GM20431 (cell line): ENCODE data around the gene ZNF438.
"Not testable (repeated sequence)": the region's sequence is repeated elsewhere in the genome, so short reads cannot be mapped to it uniquely, and the experiment has no call there.

Experiments used
- in situ Hi-C: fragments of 300-500 bp; cut with MseI, MboI; formaldehyde crosslinking; loops from one replicate; pipeline ENCODE4 v1.15.0; 2020; ENCODE audit warnings: low sequenced_read_pairs; ENCODE audit not compliant: unreplicated experiment

Gene ZNF438, protein sequence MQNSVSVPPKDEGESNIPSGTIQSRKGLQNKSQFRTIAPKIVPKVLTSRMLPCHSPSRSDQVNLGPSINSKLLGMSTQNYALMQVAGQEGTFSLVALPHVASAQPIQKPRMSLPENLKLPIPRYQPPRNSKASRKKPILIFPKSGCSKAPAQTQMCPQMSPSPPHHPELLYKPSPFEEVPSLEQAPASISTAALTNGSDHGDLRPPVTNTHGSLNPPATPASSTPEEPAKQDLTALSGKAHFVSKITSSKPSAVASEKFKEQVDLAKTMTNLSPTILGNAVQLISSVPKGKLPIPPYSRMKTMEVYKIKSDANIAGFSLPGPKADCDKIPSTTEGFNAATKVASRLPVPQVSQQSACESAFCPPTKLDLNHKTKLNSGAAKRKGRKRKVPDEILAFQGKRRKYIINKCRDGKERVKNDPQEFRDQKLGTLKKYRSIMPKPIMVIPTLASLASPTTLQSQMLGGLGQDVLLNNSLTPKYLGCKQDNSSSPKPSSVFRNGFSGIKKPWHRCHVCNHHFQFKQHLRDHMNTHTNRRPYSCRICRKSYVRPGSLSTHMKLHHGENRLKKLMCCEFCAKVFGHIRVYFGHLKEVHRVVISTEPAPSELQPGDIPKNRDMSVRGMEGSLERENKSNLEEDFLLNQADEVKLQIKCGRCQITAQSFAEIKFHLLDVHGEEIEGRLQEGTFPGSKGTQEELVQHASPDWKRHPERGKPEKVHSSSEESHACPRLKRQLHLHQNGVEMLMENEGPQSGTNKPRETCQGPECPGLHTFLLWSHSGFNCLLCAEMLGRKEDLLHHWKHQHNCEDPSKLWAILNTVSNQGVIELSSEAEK

DNA sequence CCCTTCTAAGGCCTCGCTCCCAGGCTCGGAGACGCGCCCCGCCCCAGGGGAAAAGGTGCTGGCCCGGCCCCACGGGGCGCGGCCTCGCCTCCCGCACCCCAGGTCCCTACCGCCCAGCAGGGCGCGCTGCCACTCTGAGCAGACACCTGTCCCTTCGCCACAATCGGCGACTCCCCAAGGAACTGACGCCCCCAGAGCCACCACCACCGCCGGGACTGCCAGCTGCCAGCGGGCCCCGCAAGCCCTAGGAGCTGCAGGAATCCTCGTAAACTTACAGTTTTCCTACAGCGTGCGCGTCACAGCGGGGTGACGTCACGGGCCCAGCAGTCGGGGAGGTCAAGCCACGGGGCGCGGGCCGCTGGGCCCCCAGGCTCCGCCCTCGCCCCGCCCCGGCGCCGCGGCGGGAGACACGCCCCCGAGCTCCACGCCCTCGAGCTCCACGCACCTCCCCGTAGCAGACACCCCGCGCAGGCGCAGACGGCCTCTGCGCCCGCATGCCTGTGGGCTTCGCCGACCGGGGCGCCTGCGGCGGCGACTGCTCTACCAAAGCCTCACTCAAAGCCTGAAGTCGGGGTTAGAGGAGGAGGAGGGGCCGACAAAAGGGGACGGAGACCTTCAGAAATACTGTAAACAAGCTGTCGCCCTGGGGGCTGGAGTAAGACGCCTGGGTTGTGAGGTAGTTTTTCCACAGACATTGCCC is at the start of gene ZNF438:
Gene ZNF438 (minus strand): TSS at position 308 of the 700 bp plus-strand sequence. CDS start 154,831 bp downstream, outside the sequence.
- in situ Hi-C loops: no loop called here

DNA sequence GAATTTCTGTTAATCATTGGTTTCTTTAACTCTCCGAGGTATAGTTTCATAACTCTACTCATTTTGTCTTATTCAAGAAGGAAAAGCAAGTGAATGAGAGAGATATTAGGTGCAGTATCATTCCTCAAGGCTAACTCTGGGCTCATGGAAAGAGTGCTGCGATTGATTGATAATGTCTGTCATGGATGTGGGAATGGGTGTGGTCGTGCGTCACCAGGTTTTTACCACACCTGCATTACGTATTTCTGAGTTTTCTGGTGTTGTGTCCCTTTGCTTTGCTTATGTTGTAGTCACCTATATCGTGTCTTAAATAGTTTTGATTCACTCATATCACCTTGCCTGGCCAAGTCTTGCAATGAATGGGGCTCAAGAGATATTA is 44.9 kb upstream of the ZNF438 start:
- in situ Hi-C loops: loop anchor here (25.0 kb wide), 1 partner anchor 236 kb away; the partner anchor contains the start of gene ZEB1

DNA sequence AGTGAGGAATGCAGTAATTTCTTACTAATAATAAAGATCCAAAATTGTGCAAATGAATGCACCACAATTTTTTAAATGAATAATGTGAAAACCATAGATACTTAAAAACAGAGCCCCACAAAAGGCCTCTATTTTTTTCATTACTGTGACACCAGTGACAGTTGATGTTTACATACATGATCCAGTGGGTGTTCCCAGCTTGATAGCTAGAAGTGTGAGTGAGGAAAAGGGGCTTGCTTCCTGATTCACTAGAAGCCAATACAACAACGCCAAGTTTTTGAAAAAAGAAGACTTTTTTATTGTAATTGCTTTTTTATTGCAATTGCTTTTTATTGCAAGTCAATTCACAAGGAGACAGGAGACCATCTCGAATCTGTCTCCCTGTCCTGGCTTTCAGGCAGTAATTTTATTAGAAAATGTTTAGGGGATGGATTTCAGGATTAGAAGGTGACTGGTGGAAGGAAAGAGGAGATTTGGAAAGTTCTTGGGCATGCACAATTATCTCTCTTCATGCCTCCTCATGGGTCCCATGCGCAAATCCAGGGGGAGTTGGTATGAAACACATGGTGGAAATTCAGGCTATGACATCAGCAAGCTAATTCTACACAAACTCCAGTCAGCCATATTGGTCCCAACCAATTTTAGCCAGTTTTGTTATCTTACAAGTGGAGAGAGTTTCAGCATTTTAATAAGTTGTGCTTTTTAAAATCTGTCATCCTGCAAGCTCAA is 44.4 kb upstream of the ZNF438 start:
- in situ Hi-C loops: loop anchor here (25.0 kb wide), 1 partner anchor 236 kb away; the partner anchor contains the start of gene ZEB1

DNA sequence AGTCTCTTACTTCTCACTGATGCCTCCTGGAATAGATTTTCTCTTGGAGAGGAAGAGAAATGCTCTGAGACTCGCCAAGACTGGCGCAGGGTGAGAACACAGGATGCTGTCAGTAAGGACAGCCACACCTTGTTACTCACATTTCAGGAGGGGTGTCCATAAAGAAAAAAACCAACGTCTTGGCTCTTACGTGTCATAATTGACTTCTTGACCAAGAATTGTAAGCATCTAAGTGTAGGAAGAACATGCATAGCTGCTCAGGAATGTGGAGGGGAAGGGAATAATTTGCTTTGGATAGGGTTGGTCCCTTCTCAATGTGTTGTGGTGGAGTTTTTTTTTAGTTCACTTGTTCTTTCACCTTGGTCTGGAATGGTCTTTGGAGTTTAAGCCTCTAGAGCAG is 43.8 kb upstream of the ZNF438 start:
- in situ Hi-C loops: loop anchor here (25.0 kb wide), 1 partner anchor 237 kb away; the partner anchor contains the start of gene ZEB1

DNA sequence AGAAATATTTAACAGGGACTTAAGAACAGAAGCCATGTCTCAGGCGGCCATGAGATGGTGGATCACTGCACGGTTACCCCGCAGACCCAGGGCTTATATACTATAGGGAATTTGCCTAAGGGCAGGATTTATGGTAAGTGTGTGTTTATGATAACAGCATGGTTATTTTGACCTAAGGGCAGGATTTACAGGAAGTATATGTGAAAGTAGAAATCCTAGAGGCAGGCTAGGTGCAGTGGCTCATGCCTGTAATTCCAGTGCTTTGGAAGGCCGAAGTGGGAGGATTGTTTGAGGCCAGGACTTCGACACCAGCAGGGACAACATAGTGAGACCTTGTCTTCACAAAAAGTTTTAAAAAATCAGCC is 43.0 kb upstream of the ZNF438 start:
- in situ Hi-C loops: loop anchor here (25.0 kb wide), 1 partner anchor 238 kb away; the partner anchor contains the start of gene ZEB1

DNA sequence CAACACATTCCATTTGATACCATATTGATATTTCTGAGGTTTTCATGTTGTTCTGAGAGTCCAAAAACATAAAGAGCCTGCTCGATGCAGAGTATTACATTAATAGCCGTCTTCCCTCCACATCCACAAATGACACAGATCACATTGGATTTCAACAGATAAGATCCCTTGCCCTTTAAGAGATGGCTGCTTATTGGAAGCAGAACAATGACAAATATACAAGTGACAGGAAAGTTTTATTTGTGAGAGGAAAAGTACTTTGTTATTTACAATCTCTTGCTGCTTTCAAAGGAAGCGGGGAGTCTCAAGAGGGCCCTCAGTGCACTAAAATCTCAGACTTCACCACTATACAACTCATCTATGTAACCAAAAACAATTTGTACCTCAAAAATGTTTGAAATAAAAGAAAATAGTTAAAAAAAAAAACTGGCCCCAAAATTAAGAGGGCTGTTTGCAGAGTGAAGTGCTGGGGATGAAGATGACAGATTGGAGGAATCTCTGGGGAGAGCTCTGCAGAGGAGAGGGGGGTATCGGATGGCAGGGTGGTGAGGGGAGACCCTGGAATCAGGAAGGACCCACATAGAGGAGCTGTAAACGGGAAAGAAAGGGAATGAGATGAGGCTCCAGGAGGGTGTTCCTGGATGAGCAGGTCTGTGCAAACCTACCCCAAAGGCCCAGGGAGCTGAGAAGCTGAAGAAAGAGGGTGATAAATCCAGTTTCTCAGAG is 42.5 kb upstream of the ZNF438 start:
- in situ Hi-C loops: no loop called here

DNA sequence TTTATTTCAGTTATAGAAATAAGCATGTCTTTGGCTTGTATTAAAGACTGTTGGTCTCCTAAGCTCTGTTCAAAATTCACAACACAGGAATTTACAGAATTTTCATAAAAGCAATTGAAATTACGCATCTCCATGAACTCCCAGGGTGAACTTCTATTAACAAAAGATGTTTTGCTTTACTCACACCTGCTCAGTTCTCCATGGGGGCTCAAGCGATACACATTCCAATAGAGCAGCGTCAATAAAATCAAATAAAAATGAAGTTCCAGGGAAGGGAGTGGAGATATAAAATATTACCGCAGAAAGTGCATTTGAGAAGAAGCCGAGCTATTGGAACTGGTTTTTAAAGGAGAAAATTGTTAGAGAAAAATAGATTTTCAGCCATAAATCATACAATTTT is 41.5 kb upstream of the ZNF438 start:
- in situ Hi-C loops: no loop called here

DNA sequence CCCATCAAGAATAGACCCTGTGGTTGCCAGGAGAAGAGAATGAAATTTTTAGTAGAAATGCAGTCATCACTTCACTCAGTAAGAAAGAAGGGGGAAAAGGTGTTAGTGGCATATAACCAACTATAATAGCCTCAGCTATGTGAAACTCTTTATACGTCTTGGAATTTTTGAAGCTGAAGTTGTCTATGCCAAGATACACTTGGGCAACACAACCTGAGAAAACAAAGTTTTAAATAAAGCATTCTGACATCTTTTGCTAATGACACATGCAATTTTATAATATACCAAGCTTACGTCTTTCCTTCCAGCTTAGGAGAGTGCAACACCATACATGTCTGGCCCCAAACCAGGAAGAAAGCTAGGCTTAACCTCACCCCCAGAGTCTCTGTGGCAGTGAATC is 40.8 kb upstream of the ZNF438 start:
- in situ Hi-C loops: no loop called here

DNA sequence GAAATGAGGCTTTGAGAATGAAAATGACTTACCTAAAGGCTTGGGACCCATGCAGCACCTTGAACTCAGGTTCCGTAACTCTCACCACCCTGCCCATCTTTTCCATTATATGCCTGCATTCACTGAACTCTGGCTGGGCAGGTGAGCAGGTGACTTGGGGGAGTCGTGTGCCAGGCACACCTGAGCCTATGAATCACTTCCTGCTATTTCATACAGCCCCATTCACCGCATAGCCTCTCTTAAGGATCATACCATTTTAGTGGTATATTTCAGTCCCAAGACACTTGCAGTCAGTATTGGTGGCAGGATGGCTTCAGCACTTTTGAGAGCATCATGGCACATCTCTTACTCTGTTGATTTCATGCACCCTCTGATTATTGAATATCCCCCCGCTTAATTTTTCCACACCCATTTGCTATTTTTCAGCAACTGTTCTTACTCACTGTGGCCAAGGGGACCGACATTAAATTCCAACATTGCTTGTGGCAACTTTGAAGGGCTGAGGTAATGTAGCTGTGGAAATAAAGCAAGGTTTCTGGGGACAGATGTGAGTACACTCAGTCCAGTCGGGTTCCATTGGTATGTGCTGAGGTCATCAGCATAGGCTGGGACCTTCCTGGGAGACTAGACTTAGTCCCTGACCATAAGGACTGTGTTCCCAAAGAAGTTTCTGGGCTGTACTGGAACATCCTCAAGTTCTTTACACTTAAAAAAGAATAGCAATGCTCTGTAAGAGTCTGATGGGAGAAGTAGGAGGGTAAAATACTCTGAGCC is 39.8 kb upstream of the ZNF438 start:
- in situ Hi-C loops: no loop called here

DNA sequence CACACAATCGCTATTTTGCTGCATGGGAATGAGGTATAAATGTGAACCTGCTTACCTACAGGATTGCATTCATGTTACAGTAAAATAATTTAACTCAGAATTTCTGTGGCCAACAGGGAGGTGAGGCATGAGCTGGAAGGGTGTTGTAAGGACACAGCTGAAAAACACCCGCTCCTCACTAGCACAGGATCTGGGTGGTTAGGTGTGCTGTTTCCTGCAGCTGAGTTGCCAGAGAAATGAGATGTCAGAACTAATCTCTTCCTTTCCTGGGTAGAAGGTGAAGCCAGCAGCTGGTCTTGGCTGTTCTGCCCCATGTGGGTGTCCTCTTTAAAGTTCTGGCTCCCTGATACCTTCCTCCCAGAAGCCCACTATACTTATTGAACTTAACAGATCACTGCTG is 39.0 kb upstream of the ZNF438 start:
- in situ Hi-C loops: no loop called here

DNA sequence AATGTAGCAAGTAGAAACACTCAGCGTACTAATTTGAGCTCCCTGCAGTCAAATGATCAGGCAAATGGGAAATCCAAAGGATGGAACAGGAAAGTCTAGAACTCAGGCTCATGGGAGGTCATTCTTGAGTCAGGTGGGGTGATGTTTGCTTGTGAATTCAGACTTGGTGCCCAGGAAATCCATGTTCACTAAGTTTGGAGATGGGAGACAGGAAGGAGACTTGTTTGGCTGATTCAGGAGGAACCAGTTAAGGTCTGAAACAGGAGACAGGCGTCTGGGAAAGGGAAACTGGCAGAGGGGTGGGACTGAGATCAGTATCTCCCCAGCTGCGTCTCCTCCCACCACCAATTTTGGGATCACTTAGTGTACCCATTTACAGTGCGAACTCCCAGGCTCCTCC is 38.4 kb upstream of the ZNF438 start:
- in situ Hi-C loops: no loop called here

DNA sequence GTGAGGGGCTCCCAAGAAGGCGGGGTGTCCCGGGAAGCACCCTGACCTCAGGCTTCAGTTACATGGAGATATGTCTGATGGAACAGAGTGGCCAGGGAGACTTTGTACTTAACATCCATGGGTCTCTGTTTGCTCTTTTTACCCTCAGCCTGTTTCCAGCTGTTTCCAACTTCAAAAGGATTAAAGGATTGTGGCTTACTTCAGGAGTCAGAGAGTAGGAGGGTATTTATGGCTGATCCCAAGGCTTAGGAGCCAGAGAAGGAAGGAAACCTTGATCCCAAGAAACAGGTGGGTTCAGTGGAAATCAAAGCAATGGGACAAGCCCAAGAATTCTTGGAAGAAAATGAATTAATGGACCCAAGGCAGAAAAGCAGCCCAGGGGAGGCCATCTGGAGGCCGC is 37.7 kb upstream of the ZNF438 start:
- in situ Hi-C loops: no loop called here

DNA sequence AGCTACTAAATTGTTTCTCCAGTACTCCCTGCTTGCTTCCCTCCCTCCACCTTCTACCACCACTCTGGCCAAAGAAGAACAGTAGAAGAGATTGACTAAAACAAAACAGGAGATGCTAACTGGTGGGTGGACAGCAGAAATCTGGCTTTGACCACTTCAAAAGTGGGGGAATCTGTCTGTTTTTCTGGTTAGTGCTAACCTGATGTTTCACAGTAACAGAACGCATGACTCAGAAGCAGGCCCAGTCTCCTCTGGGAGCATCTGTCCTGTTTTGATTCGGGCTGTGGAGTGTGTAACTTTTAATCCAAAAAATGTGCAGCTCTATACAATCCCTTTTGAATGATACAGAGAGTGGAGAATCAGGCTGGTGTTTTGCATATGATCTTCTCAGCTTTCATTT is 32.7 kb upstream of the ZNF438 start:
- in situ Hi-C loops: no loop called here

DNA sequence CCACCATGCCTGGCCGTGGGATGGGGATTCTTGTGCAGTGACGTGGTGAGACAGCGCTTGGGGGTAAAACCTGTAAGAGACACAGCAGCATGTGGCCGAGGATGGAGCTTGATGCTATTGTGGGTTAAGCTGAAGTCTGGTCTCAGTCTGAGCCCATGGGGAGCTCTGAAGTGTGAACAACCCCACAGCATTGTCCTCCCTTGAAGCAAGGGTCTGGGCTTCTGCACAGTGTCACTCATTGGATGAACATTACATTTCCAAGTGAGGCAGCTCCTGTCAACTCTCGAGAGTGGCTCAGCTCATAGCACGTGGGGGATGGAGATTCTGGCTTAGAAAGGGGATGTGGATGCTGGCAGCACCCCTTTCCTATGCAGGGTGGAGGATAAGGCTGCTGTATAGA is 32.2 kb upstream of the ZNF438 start:
- in situ Hi-C loops: no loop called here

DNA sequence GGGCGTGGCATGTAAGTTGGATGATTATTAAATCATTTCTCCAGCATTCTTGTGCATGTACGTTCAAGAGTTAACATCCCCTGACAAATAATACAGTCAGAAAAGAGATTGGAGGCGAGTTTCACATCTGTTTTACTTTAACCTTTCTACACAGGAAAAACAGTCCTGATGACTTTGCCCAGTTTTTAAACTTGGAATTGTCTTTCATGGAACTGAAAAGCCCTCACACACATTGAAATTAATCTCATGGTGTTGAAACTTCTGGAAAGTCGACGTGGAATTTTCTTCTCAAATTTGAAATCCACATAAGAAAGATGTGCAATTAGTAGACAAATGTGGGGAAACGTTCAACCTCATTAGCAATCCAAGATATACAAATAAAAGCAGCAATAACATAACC is 31.2 kb upstream of the ZNF438 start:
- in situ Hi-C loops: no loop called here

DNA sequence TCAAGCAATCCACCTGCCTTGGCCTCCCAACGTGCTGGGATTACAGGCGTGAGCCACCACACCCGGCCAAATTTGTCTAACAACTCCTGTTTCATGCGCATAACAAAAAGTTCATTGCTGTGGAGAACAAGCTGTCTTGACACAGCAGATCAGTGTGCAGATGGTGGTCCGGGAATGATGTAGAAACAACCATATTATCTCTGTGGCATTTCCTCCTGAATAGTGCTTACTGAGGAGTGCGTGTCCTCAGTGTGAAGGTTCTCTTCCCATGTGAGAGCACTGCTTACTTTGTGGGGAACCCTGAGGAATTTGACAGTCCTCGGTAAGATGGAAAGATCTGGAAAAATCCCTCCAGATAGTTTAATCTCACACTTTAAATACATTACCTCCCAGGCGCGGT is 30.3 kb upstream of the ZNF438 start:
- in situ Hi-C loops: no loop called here

DNA sequence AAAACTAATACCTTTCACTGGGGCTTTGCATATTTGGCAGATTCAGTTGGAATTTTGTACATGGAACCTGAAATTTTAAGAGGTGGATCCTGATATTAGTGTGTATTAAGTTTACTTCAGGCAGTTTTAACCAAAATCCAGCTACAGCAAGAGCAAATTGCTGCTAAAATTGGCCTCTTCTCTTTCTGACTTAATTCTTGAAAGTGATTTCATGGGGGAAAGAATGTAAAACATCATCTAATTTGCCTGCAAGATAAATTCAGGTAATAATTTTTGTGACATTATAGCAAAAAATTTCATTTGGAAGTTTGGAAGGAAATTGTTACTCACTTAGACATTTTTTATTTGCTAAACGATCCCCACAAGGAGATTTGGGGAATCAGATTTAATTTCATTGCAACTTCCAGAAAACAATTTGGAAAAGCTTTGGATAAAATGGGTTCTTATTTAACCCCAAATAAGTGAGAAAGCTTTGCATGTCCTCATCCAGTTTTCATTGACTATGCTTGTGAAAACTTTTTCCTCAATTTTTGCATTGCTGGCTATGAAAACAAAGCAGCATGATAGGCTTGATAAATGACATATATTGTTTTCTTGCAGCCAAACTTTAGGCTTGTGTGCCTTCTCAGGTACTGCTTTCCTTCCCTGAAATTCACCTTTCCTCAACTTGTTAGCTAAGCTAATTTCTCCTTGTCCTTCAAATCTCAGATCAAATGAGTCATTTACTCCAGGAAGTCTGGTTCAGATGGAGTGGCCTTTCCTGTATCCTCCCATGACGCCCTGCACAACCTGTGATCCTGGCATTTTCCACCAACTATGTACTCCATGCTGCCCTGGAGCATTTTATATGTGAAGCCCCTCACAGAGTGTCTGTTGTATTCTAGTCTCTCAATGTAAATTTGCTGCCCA is 27.4 kb upstream of the ZNF438 start:
- in situ Hi-C loops: no loop called here

DNA sequence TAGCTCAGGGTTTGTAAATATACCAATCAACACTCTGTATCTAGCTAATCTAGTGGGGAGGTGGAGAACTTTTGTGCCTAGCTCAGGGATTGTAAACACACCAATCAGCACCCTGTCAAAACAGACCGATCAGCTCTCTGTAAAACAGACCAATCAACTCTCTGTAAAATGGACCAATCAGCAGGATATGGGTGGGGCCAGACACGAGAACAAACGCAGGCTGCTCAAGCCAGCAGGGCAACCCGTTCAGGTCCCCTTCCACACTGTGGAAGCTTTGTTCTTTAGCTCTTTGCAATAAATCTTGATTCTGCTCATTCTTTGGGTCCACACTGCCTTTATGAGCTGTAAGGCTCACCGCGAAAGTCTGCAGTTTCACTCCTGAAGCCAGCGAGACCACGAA is 25.0 kb upstream of the ZNF438 start:
- in situ Hi-C loops: not testable (repeated sequence)
